HEK293T (cell line): ENCODE data around the gene PRLH.

Experiments
- BHLHE40 ChIP-seq: fragments of 450-650 bp; IDR thresholded peaks from 2 replicates; pipeline ENCODE4 v1.6.1; 2016; ENCODE audit warnings: mild to moderate bottlenecking, moderate library complexity, borderline replicate concordance
- FOXA1 ChIP-seq: fragments of 450-650 bp; IDR thresholded peaks from 2 replicates; pipeline ENCODE4 v1.6.1; 2016; ENCODE audit warnings: mild to moderate bottlenecking
- FOXM1 ChIP-seq: fragments of 450-650 bp; IDR thresholded peaks from 2 replicates; pipeline ENCODE4 v1.6.1; 2017; ENCODE audit warnings: mild to moderate bottlenecking, borderline replicate concordance
- NFRKB ChIP-seq: fragments of 450-650 bp; IDR thresholded peaks from 2 replicates; pipeline ENCODE4 v1.6.1; 2016; ENCODE audit warnings: mild to moderate bottlenecking, moderate library complexity
- SUZ12 ChIP-seq: fragments of 450-650 bp; IDR thresholded peaks from 2 replicates; pipeline ENCODE4 v1.6.1; 2016; ENCODE audit warnings: mild to moderate bottlenecking

GRCh38 chr2:237594514-237594871, 28.1 kb downstream of the PRLH start:
- TF ChIP-seq SUZ12 (no peak), FOXM1 (no peak), BHLHE40 (no peak), FOXA1 (no peak), NFRKB (no peak)
